Mesenchymal stem cell (in vitro differentiated cells and primary cell): ENCODE results near the gene JPH2.

Source experiments
- DNase-seq: peaks from one replicate; pipeline ENCODE4 v3.0.0-alpha.2; 2013
- H2AFZ ChIP-seq: one replicate; pipeline ENCODE4 v1.6.1; 2013; ENCODE audit warnings: low read depth, mild to moderate bottlenecking, control low read depth, inconsistent platforms, low read length, moderate library complexity
- H2AK5ac ChIP-seq: 2 replicates; pipeline ENCODE4 v1.6.1; 2013; ENCODE audit warnings: low read length, moderate library complexity, mild to moderate bottlenecking, inconsistent platforms; ENCODE audit not compliant: severe bottlenecking
- H2BK120ac ChIP-seq: one replicate; pipeline ENCODE4 v1.6.1; 2013; ENCODE audit warnings: low read depth, mild to moderate bottlenecking, inconsistent platforms, low read length, moderate library complexity
- H2BK12ac ChIP-seq, 2 experiments: one replicate each; pipeline ENCODE4 v1.6.1; 2013; ENCODE audit warnings: inconsistent platforms in 2 of 2, low read length in 2 of 2, mild to moderate bottlenecking in 2 of 2, moderate library complexity in 2 of 2, control low read depth in 1 of 2
- H2BK15ac ChIP-seq: one replicate; pipeline ENCODE4 v1.6.1; 2013; ENCODE audit warnings: mild to moderate bottlenecking, low read depth, inconsistent platforms; ENCODE audit not compliant: poor library complexity, severe bottlenecking
- H2BK5ac ChIP-seq: 2 replicates; pipeline ENCODE4 v1.6.1; 2013; ENCODE audit warnings: low read depth, mild to moderate bottlenecking, low read length, control low read depth, inconsistent platforms; ENCODE audit not compliant: poor library complexity, severe bottlenecking
- H3K14ac ChIP-seq, 2 experiments: one replicate each; pipeline ENCODE4 v1.6.1; 2013; ENCODE audit warnings: inconsistent platforms in 2 of 2, low read length in 2 of 2, control low read depth in 1 of 2, mild to moderate bottlenecking in 1 of 2, moderate library complexity in 1 of 2
- H3K18ac ChIP-seq, 2 experiments: one replicate each; pipeline ENCODE4 v1.6.1; 2013; ENCODE audit warnings: inconsistent platforms in 2 of 2, low read length in 2 of 2, control low read depth in 1 of 2, low read depth in 1 of 2, mild to moderate bottlenecking in 1 of 2
- H3K23ac ChIP-seq, 2 experiments: one replicate each; pipeline ENCODE4 v1.6.1; 2013; ENCODE audit warnings: inconsistent platforms in 2 of 2, low read length in 2 of 2, mild to moderate bottlenecking in 2 of 2, moderate library complexity in 2 of 2, control low read depth in 1 of 2
- H3K27ac ChIP-seq: 2 replicates; pipeline ENCODE4 v1.5.1; 2013; ENCODE audit warnings: mild to moderate bottlenecking, moderate library complexity, low read length, control low read depth, inconsistent platforms; ENCODE audit not compliant: poor library complexity, severe bottlenecking
- H3K27me3 ChIP-seq, 2 experiments: 2 replicates each; pipeline versions ENCODE4 v1.6.1 to v1.7.0; 2013; ENCODE audit warnings: low read length in 2 of 2, mild to moderate bottlenecking in 2 of 2, moderate library complexity in 2 of 2, control low read depth in 1 of 2, inconsistent platforms in 1 of 2; ENCODE audit not compliant: control insufficient read depth in 1 of 2, insufficient read depth in 1 of 2
- H3K36me3 ChIP-seq, 2 experiments: 2 replicates each; pipeline versions ENCODE4 v1.6.1 to v1.7.0; 2013; ENCODE audit warnings: low read length in 2 of 2, control low read depth in 1 of 2, inconsistent platforms in 1 of 2, low read depth in 1 of 2, mild to moderate bottlenecking in 1 of 2; ENCODE audit not compliant: insufficient read depth in 2 of 2, control insufficient read depth in 1 of 2
- H3K4ac ChIP-seq, 2 experiments: one replicate each; pipeline ENCODE4 v1.6.1; 2013; ENCODE audit warnings: inconsistent platforms in 2 of 2, low read length in 2 of 2, mild to moderate bottlenecking in 2 of 2, moderate library complexity in 2 of 2, control low read depth in 1 of 2, low read depth in 1 of 2
- H3K4me1 ChIP-seq: 2 replicates; pipeline ENCODE4 v1.6.1; 2013; ENCODE audit warnings: low read depth, low read length, control low read depth; ENCODE audit not compliant: control insufficient read depth, insufficient read depth
- H3K4me2 ChIP-seq: 2 replicates; pipeline ENCODE4 v1.6.1; 2013; ENCODE audit warnings: low read length, mild to moderate bottlenecking, inconsistent platforms; ENCODE audit not compliant: poor library complexity, severe bottlenecking
- H3K4me3 ChIP-seq, 2 experiments: 2 replicates each; pipeline versions ENCODE4 v1.5.1 to v1.7.0; 2013; ENCODE audit warnings: low read length in 2 of 2, mild to moderate bottlenecking in 2 of 2, control low read depth in 1 of 2, low read depth in 1 of 2; ENCODE audit not compliant: insufficient read depth in 1 of 2
- H3K79me1 ChIP-seq: replicated peaks from 2 replicates; pipeline ENCODE4 v1.6.1; 2013; ENCODE audit warnings: mild to moderate bottlenecking, control low read depth, low read length, inconsistent platforms; ENCODE audit not compliant: poor library complexity, severe bottlenecking
- H3K9ac ChIP-seq: 2 replicates; pipeline ENCODE4 v1.7.0; 2013; ENCODE audit warnings: mild to moderate bottlenecking, low read length, moderate library complexity
- H3K9me3 ChIP-seq: 2 replicates; pipeline ENCODE4 v1.7.0; 2013; ENCODE audit warnings: mild to moderate bottlenecking, low read length; ENCODE audit not compliant: control insufficient read depth
- H4K8ac ChIP-seq: one replicate; pipeline ENCODE4 v1.6.1; 2013; ENCODE audit warnings: inconsistent platforms, mild to moderate bottlenecking, low read length, moderate library complexity
- H4K91ac ChIP-seq: one replicate; pipeline ENCODE4 v1.6.1; 2013; ENCODE audit warnings: mild to moderate bottlenecking, low read length, inconsistent platforms
- WGBS: methylation state at CpG from one replicate; pipeline ENCODE4 v1.1.7; 2013; ENCODE audit warnings: mixed read lengths; 5-methylcytosine and 5-hydroxymethylcytosine counted together

The JPH2 gene

GRCh38 chr20:44151621-44152416 is 35.2 kb downstream of the JPH2 start:
- no peak for DNase-seq
- H2BK15ac ChIP-seq, result no peak overlapping the region
- peaks cover 2% of the 10 kb centered on the region for H3K79me1 ChIP-seq
- WGBS, result 87% methylated on average over 14 of the region's 14 CpGs
- no peak overlapping the region for H4K91ac ChIP-seq
- no peak overlapping the region for H2BK120ac ChIP-seq
- peaks cover 0 to 25% of the 10 kb centered on the region in 2 experiments for H3K27me3 ChIP-seq
- H3K9me3 ChIP-seq, result no peaks in the 10 kb centered on the region
- H2AFZ ChIP-seq, result no peak overlapping the region
- no peak overlapping the region for H3K18ac ChIP-seq
- H2BK5ac ChIP-seq, result no peak overlapping the region
- no peak overlapping the region for H3K14ac ChIP-seq
- H4K8ac ChIP-seq, result no peak overlapping the region
- no peak overlapping the region for H3K4ac ChIP-seq
- no peak overlapping the region for H3K9ac ChIP-seq
- no peak overlapping the region for H3K4me2 ChIP-seq
- no peak overlapping the region for H3K23ac ChIP-seq
- H2AK5ac ChIP-seq, result no peak overlapping the region
- H3K4me3 ChIP-seq, result no peak overlapping the region
- no peaks in the 10 kb centered on the region for H3K36me3 ChIP-seq
- H2BK12ac ChIP-seq, result peak overlapping the region in 1 of 2 experiments; percentile 45
- peaks cover 2% of the 10 kb centered on the region for H3K4me1 ChIP-seq
- no peak overlapping the region for H3K27ac ChIP-seq

- Histone ChIP-seq H3K4me3 (no peak overlapping the region), H3K27ac (no peak overlapping the region), H3K23ac (no peak overlapping the region), H3K27me3 (peaks cover 0 to 41% of the 10 kb centered on the region in 2 experiments), H3K9ac (no peak overlapping the region), H3K18ac (no peak overlapping the region), H2BK15ac (no peak overlapping the region), H3K36me3 (no peaks in the 10 kb centered on the region), H4K8ac (peak overlapping the region; percentile 1), H2BK5ac (no peak overlapping the region), H2BK12ac (no peak overlapping the region), H2BK120ac (no peak overlapping the region), H3K14ac (no peak overlapping the region), H2AFZ (no peak overlapping the region), H3K4me2 (no peak overlapping the region), H3K4me1 (peaks cover 12% of the 10 kb centered on the region), H4K91ac (no peak overlapping the region), H3K4ac (no peak overlapping the region), H3K9me3 (no peaks in the 10 kb centered on the region), H3K79me1 (no peaks in the 10 kb centered on the region), H2AK5ac (no peak overlapping the region)
- 59% methylated on average over 2 of the region's 4 CpGs for WGBS
- no peak for DNase-seq
These were observed 40.7 kb downstream of the JPH2 start for GRCh38 chr20:44146272-44146671.

DNA sequence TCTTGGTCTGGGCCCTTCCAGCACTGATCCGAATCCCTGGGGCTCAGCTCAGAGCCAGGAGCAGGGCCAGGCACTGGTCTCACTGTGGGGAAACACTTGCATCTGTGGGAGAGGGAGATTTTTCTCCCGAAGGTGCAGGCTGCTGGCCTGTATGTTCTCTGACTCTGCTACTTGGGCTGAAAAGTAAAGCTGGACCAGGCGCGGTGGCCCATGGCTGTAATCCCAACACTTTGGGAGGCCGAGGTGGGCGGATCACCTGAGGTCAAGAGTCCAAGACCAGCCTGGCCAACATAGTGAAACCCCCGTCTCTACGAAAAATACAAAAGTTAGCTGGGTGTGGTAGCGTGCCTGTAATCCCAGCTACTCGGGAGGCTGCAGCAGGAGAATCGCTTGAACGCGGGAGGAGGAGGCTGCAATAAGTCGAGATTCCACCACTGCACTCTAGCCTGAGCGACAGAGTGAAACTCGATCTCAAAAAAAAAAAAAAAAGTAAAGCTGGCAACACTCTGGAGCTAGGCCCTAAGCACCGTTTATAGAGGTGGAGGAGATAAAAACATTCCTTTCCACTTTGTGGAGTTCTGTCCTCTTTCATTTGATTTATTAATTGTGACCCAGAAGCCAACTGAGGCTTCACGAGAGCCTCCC is 41.7 kb downstream of the JPH2 start:
- Histone ChIP-seq H3K9me3 (no peaks in the 10 kb centered on the region), H2BK120ac (no peak overlapping the region), H4K8ac (no peak overlapping the region), H2BK5ac (no peak overlapping the region), H2AK5ac (no peak overlapping the region), H2AFZ (no peak overlapping the region), H3K4me3 (no peak overlapping the region), H3K36me3 (no peaks in the 10 kb centered on the region), H2BK15ac (no peak overlapping the region), H3K4me1 (peaks cover 12% of the 10 kb centered on the region), H2BK12ac (no peak overlapping the region), H3K4ac (no peak overlapping the region), H3K9ac (no peak overlapping the region), H3K23ac (no peak overlapping the region), H3K18ac (no peak overlapping the region), H3K27me3 (peaks cover 0 to 52% of the 10 kb centered on the region in 2 experiments), H3K79me1 (no peaks in the 10 kb centered on the region), H3K14ac (no peak overlapping the region), H4K91ac (no peak overlapping the region), H3K4me2 (no peak overlapping the region), H3K27ac (no peak overlapping the region)
- 84% methylated on average over 18 of the region's 18 CpGs for WGBS
- no peak for DNase-seq

DNA sequence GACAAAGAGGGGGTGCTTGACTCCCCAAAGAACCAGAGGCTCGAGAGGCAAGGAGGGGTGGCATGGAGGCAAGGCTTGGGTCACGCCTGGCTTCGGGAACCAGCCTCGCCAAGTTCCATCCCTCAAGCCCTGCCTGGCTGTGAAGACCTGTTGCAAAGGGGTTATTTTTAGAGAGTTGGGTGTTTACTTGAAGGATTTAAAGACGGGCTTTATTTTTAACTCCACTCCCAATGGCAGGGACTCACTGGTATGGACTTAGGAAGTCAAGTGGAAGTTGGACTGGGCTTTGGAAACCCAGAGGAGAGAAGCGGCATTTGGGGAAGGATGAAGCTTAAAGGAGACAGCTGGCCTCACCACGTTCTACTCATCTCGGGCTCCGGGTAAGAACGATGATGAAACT is 43.1 kb downstream of the JPH2 start:
- Histone ChIP-seq H4K8ac (no peak overlapping the region), H3K36me3 (no peaks in the 10 kb centered on the region), H2BK120ac (no peak overlapping the region), H3K4me3 (no peak overlapping the region), H3K4ac (no peak overlapping the region), H3K9ac (no peak overlapping the region), H2AK5ac (no peak overlapping the region), H3K27me3 (peaks cover 0 to 55% of the 10 kb centered on the region in 2 experiments), H2AFZ (no peak overlapping the region), H2BK12ac (no peak overlapping the region), H3K4me1 (peaks cover 12% of the 10 kb centered on the region), H3K27ac (no peak overlapping the region), H4K91ac (no peak overlapping the region), H3K18ac (no peak overlapping the region), H3K79me1 (no peaks in the 10 kb centered on the region), H3K4me2 (no peak overlapping the region), H2BK15ac (no peak overlapping the region), H3K14ac (no peak overlapping the region), H3K23ac (no peak overlapping the region), H3K9me3 (no peaks in the 10 kb centered on the region), H2BK5ac (no peak overlapping the region)
- DNase-seq, result no peak
- WGBS, result 97% methylated on average over 10 of the region's 10 CpGs
